GM19372 (cell line): ENCODE measurements around the gene SELENOS.
"Not testable (repeated sequence)": the region's sequence is repeated elsewhere in the genome, so short reads cannot be mapped to it uniquely, and the experiment has no call there.

Experiments
- ATAC-seq: cut with Tn5 transposase; IDR thresholded peaks from one replicate; pipeline ENCODE4 v1.9.1; 2021; ENCODE audit warnings: mild to moderate bottlenecking, low read depth, moderate library complexity; ENCODE audit not compliant: unreplicated experiment

Gene SELENOS

GRCh38 chr15:101310161-101310480 lies 32.8 kb upstream of the SELENOS start:
- no peak for ATAC-seq

- ATAC-seq: no peak
Measured at GRCh38 chr15:101309436-101310160, 32.3 kb upstream of the SELENOS start.

GRCh38 chr15:101308604-101309435 lies 31.5 kb upstream of the SELENOS start:
- no peak for ATAC-seq

GRCh38 chr15:101307897-101308603 lies 30.8 kb upstream of the SELENOS start:
- no peak for ATAC-seq

GRCh38 chr15:101307048-101307896 lies 30.0 kb upstream of the SELENOS start:
- ATAC-seq: no peak

GRCh38 chr15:101306341-101307047 lies 29.2 kb upstream of the SELENOS start:
- ATAC-seq: no peak

GRCh38 chr15:101305820-101306255 lies 28.6 kb upstream of the SELENOS start:
- ATAC-seq: no peak

GRCh38 chr15:101303408-101303807 lies 26.1 kb upstream of the SELENOS start:
- ATAC-seq: no peak

- no peak for ATAC-seq
Measured at GRCh38 chr15:101296418-101297405, 19.4 kb upstream of the SELENOS start.

- ATAC-seq: no peak
Measured at GRCh38 chr15:101295607-101296161, 18.4 kb upstream of the SELENOS start.

GRCh38 chr15:101294731-101295606 lies 17.7 kb upstream of the SELENOS start, which contains the start of gene SNRPA1:
SNRPA1 (minus strand) TSS chr15:101295248; CDS start chr15:101295178, 70 bp downstream.
- peak; percentile 72 for ATAC-seq

- no peak for ATAC-seq
Measured at GRCh38 chr15:101293122-101293521, 15.8 kb upstream of the SELENOS start.

GRCh38 chr15:101288905-101289513 lies 11.7 kb upstream of the SELENOS start:
- no peak for ATAC-seq

- not testable (repeated sequence) for ATAC-seq
Measured at GRCh38 chr15:101287342-101287741, 10.1 kb upstream of the SELENOS start.

GRCh38 chr15:101286471-101287114 lies 9.3 kb upstream of the SELENOS start:
- ATAC-seq: no peak

- ATAC-seq: no peak
Measured at GRCh38 chr15:101283931-101284330, 6.6 kb upstream of the SELENOS start.
